Testis (tissue), 3 donors: ENCODE data around the gene MARK4. TPM values are rescaled to one million over a fixed set of nuclear protein-coding genes. Genes with fewer than 3 reads are reported as not detected.

Experiments
- DNase-seq: peaks from one replicate; pipeline ENCODE4 v3.0.0-alpha.2; 2019
- H3K27ac ChIP-seq, 2 donors: fragments of 200-600 bp; sonication (generic); one replicate each; pipeline ENCODE4 v1.5.1; 2019
- H3K27me3 ChIP-seq: fragments of 200-600 bp; sonication (generic); one replicate; pipeline ENCODE4 v1.5.1; 2019
- H3K36me3 ChIP-seq: fragments of 200-600 bp; sonication (generic); one replicate; pipeline ENCODE4 v1.5.1; 2017; ENCODE audit warnings: low read depth; ENCODE audit errors: missing control alignments
- H3K4me1 ChIP-seq: fragments of 200-600 bp; sonication (generic); one replicate; pipeline ENCODE4 v1.5.1; 2019
- H3K4me3 ChIP-seq, 2 donors: fragments of 200-600 bp; sonication (generic); one replicate each; pipeline ENCODE4 v1.5.1; 2017 to 2019
- H3K9me3 ChIP-seq: fragments of 200-600 bp; sonication (generic); one replicate; pipeline ENCODE4 v1.5.1; 2017
- POLR2A ChIP-seq: fragments of 450-650 bp; IDR thresholded peaks from one replicate; pipeline ENCODE4 v1.6.1; 2017; ENCODE audit warnings: antibody characterized with exemption, mild to moderate bottlenecking, moderate library complexity
- WGBS, 2 donors: methylation state at CpG; one replicate each; pipeline ENCODE4 v1.1.5; 2018; 5-methylcytosine and 5-hydroxymethylcytosine counted together
- intact Hi-C: fragments of 100-400 bp; cut with DNase I; formaldehyde crosslinking; loops from one replicate; pipeline ENCODE4 v1.15.1; 2023; ENCODE audit warnings: low total_unique reads
- polyA plus RNA-seq: library from polyadenylated mRNA; stranded (reverse); fragments of 350-450 nt; fragmentation: Illumina TruSeq; extraction: RNeasy Lipid Tissue Mini Kit (QIAGEN cat#74804); gene quantifications from one replicate; pipeline ENCODE4 v1.2.3, GENCODE V29; 2014; ENCODE audit warnings: low read depth, low replicate concordance; ENCODE audit not compliant: insufficient read depth
- total RNA-seq, 2 donors: library from RNA; depleted of rRNA; stranded (reverse); fragments of >200 nt; gene quantifications; one replicate each; pipeline ENCODE4 v1.2.3, GENCODE V29; 2016
- TF ChIP-seq, protein P1 (sequence below), 3 experiments: fragments of 450-650 bp in 2 of 3; fragments of 200-600 bp in 1 of 3; sonication (generic) in 1 of 3; IDR thresholded peaks; one replicate each; pipeline ENCODE4 v1.5.1; 2016 to 2019; ENCODE audit warnings: antibody characterized with exemption in 3 of 3, mild to moderate bottlenecking in 2 of 3, moderate library complexity in 1 of 3

Gene MARK4
- total and polyA plus RNA-seq, 3 donors from 2014 or later, result 114 to 200 (median 197) TPM

DNA sequence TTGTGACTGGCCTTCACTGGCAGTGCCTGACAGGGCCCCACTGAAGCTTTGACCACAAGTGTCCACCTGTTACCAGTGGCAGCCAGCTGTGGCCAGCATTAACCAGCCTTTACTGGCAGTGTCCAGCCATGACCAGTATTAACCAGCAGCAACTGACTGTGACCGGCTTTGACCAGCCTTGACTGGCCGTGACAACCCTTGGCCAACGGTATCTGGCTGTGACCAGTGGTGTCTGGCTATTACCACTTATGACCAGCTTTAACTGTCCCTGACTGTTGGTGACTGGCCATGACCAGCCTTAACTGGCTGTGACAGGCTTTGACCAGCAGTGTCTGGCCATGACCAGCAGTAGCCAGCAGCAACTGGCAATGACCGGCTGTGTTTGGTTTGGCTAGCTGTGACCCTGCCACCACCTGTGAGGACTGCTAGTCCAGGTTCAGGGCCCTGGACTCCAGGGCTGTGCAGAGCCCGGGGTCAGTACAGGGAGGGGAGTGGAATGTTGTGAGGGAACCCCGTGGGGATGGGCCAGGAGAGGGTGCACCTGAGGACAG is 39.4 kb downstream of the MARK4 start:
- H3K4me1 ChIP-seq, result peaks cover 7% of the 10 kb centered on the region
- no peaks in the 10 kb centered on the region for H3K9me3 ChIP-seq
- 80 to 94% methylated on average over 1 to 6 of the region's 6 CpGs for WGBS, 2 donors
- TF ChIP-seq POLR2A, result no peak
- TF ChIP-seq, protein P1, sequence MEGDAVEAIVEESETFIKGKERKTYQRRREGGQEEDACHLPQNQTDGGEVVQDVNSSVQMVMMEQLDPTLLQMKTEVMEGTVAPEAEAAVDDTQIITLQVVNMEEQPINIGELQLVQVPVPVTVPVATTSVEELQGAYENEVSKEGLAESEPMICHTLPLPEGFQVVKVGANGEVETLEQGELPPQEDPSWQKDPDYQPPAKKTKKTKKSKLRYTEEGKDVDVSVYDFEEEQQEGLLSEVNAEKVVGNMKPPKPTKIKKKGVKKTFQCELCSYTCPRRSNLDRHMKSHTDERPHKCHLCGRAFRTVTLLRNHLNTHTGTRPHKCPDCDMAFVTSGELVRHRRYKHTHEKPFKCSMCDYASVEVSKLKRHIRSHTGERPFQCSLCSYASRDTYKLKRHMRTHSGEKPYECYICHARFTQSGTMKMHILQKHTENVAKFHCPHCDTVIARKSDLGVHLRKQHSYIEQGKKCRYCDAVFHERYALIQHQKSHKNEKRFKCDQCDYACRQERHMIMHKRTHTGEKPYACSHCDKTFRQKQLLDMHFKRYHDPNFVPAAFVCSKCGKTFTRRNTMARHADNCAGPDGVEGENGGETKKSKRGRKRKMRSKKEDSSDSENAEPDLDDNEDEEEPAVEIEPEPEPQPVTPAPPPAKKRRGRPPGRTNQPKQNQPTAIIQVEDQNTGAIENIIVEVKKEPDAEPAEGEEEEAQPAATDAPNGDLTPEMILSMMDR (IDR thresholded peaks at IDR 0.05), result no peak
- no peak overlapping the region for H3K27ac ChIP-seq
- no peaks in the 10 kb centered on the region for H3K27me3 ChIP-seq
- H3K4me3 ChIP-seq, result no peak overlapping the region
- no peak for DNase-seq
- H3K36me3 ChIP-seq, result no peaks in the 10 kb centered on the region
- intact Hi-C loops, result no loop called here

DNA sequence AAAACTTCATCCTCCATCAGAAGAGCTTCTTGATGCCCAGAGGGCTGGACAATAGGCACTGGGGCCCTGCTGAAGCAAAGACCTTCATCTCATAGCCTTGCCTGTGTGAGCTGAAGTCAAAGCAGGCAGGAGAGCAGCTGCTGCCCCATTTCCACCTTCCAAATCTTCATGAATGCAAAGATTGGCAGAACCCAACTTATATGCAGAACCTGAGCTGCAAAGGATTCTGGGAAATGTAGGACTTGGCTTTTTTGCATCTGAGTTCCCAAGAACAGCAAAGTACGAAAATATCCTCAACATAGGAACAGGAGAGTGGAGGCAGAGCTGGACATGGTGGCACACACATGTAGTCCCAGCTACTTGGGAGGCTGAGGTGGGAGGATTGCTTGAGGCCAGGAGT is 40.8 kb downstream of the MARK4 start:
- intact Hi-C loops, result no loop called here
- H3K36me3 ChIP-seq, result no peaks in the 10 kb centered on the region
- peaks cover 7% of the 10 kb centered on the region for H3K4me1 ChIP-seq
- H3K9me3 ChIP-seq, result no peaks in the 10 kb centered on the region
- H3K4me3 ChIP-seq, result no peak overlapping the region
- H3K27me3 ChIP-seq, result no peaks in the 10 kb centered on the region
- no peak for DNase-seq
- WGBS, 2 donors, result 100% methylated on average over 1 of the region's 1 CpG
- TF ChIP-seq, protein P1 (IDR thresholded peaks at IDR 0.05), result no peak
- TF ChIP-seq POLR2A, result no peak
- no peak overlapping the region for H3K27ac ChIP-seq

DNA sequence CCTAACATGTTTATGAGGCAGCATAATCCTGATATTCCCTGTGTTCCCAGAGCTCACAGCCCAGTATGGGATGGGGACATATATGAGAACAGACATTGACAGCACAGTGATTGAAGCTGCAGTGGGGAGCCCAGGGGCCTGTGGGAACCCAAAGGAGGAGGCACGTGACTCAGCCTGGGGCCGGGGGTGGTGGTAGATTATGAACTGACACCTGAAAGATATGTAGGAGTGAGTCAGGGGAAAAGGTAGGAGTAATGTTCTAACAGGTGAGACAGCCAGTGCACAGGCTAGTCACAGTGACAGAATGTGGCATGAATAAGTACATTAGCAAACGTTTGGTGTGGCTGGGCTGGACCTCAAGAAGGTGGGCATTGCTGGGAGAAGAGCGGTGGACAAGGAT is 42.6 kb downstream of the MARK4 start:
- H3K4me3 ChIP-seq, result no peak overlapping the region
- intact Hi-C loops, result no loop called here
- no peaks in the 10 kb centered on the region for H3K9me3 ChIP-seq
- H3K27ac ChIP-seq, result no peak overlapping the region
- 88 to 94% methylated on average over 4 of the region's 4 CpGs for WGBS, 2 donors
- H3K27me3 ChIP-seq, result no peaks in the 10 kb centered on the region
- H3K4me1 ChIP-seq, result peaks cover 7% of the 10 kb centered on the region
- H3K36me3 ChIP-seq, result no peaks in the 10 kb centered on the region
- TF ChIP-seq, protein P1 (IDR thresholded peaks at IDR 0.05), result no peak
- no peak for TF ChIP-seq POLR2A
- DNase-seq, result no peak

DNA sequence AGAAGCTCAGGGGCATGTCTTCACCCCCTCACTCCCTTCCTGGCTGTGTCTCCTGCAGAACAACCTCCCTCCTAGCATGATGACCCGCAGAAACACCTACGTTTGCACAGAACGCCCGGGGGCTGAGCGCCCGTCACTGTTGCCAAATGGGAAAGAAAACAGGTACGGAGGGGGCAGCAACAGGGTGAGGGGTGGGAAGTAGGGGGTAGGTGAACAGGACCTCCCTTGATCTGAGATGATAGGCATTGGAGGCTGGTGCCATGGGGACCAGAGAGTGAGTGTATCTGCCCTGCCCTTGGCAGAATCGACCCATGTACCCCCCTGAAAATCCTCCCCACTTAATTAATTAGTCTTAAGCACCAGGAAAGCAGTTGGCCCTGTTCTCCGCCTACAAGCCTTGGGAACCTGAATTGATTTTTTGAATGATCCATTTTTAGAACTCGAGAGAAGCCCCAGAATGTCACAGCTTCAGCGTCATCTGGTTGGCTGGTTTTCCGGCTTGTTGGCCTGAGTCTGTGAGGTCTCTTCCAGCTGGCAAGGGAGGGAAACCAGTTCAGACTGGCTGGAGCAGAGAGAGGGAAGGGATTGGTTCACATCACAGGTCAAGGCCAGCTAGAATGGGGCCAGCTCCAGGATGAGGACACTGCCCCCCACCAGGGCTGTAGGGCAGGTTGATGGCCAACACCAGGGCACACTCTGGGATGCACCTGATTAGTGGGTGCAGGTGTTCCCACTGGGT is 43.4 kb downstream of the MARK4 start:
- Histone ChIP-seq H3K4me3 (no peak overlapping the region), H3K9me3 (no peaks in the 10 kb centered on the region), H3K4me1 (peaks cover 7% of the 10 kb centered on the region), H3K36me3 (no peaks in the 10 kb centered on the region), H3K27ac (no peak overlapping the region), H3K27me3 (no peaks in the 10 kb centered on the region)
- no peak for TF ChIP-seq POLR2A
- TF ChIP-seq, protein P1 (IDR thresholded peaks at IDR 0.05), result no peak
- WGBS, 2 donors, result 75 to 77% methylated on average over 12 of the region's 12 CpGs
- DNase-seq, result peak; percentile 45
- intact Hi-C loops, result no loop called here

DNA sequence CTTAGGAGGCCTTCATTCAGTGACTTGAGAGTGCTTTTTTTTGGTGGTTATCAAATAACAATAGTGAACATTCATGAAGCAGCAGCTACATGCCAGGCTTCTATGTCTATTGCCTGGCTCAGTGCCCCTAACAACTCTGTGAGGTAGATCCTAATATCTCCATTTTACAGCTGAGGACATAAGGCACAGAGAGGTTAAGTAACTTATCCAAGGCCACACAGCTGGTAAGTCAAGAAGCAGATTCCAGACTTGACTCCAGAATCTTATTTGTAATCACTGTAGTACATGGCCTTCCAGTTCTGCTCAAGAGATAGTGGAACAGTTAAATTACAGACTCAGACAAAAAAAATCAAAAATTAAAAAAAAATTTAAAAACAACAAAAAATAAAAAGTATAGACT is 44.8 kb downstream of the MARK4 start:
- intact Hi-C loops, result no loop called here
- no peaks in the 10 kb centered on the region for H3K36me3 ChIP-seq

More for the DNA sequence above, 44.8 kb downstream of the MARK4 start:
- no peaks in the 10 kb centered on the region for H3K27me3 ChIP-seq
- H3K27ac ChIP-seq, result no peak overlapping the region
- TF ChIP-seq, protein P1 (IDR thresholded peaks at IDR 0.05), result no peak
- no peak for TF ChIP-seq POLR2A
- no peak for DNase-seq
- H3K4me3 ChIP-seq, result no peak overlapping the region
- peaks cover 7% of the 10 kb centered on the region for H3K4me1 ChIP-seq
- no peaks in the 10 kb centered on the region for H3K9me3 ChIP-seq
